IPS-20b (cell line): ENCODE measurements around the gene CTNND2.

Experiments
- H3K27ac ChIP-seq: one replicate; pipeline ENCODE4 v1.5.1; 2013; ENCODE audit warnings: low read length
- H3K27me3 ChIP-seq: 2 replicates; pipeline ENCODE4 v1.6.1; 2013; ENCODE audit warnings: mild to moderate bottlenecking, low read length, inconsistent platforms; ENCODE audit not compliant: insufficient read depth
- H3K36me3 ChIP-seq: 2 replicates; pipeline ENCODE4 v1.6.1; 2013; ENCODE audit warnings: low read depth, mild to moderate bottlenecking, inconsistent platforms, low read length, moderate library complexity; ENCODE audit not compliant: insufficient read depth
- H3K4me1 ChIP-seq: 2 replicates; pipeline ENCODE4 v1.6.1; 2013; ENCODE audit warnings: mild to moderate bottlenecking, control low read depth, inconsistent platforms, low read length, moderate library complexity; ENCODE audit not compliant: insufficient read depth
- H3K4me3 ChIP-seq: 2 replicates; pipeline ENCODE4 v1.5.1; 2013; ENCODE audit warnings: mild to moderate bottlenecking, low read length, inconsistent platforms
- H3K9ac ChIP-seq: 2 replicates; pipeline ENCODE4 v1.6.1; 2013; ENCODE audit warnings: low read depth, mild to moderate bottlenecking, inconsistent platforms, low read length, moderate library complexity
- H3K9me3 ChIP-seq: 2 replicates; pipeline ENCODE4 v1.6.1; 2013; ENCODE audit warnings: mild to moderate bottlenecking, low read depth, low read length, inconsistent platforms; ENCODE audit not compliant: insufficient read depth

CTNND2 gene

GRCh38 chr5:11482011-11482410 is 422.2 kb downstream of the CTNND2 start:
- no peaks in the 10 kb centered on the region for H3K27me3 ChIP-seq

GRCh38 chr5:11477786-11478185 is 426.5 kb downstream of the CTNND2 start:
- no peak overlapping the region for H3K27ac ChIP-seq
- H3K36me3 ChIP-seq, result no peaks in the 10 kb centered on the region
- H3K4me3 ChIP-seq, result no peak overlapping the region
- no peak overlapping the region for H3K9ac ChIP-seq
- H3K9me3 ChIP-seq, result no peaks in the 10 kb centered on the region
- H3K4me1 ChIP-seq, result no peaks in the 10 kb centered on the region
- no peaks in the 10 kb centered on the region for H3K27me3 ChIP-seq

More at GRCh38 chr5:11482011-11482410, 422.2 kb downstream of the CTNND2 start:
- H3K4me3 ChIP-seq, result no peak overlapping the region
- no peak overlapping the region for H3K27ac ChIP-seq
- no peaks in the 10 kb centered on the region for H3K9me3 ChIP-seq
- no peak overlapping the region for H3K9ac ChIP-seq
- H3K4me1 ChIP-seq, result no peaks in the 10 kb centered on the region
- no peaks in the 10 kb centered on the region for H3K36me3 ChIP-seq

- Histone ChIP-seq H3K27me3 (no peaks in the 10 kb centered on the region), H3K4me1 (no peaks in the 10 kb centered on the region), H3K9ac (no peak overlapping the region), H3K27ac (no peak overlapping the region), H3K4me3 (no peak overlapping the region), H3K9me3 (no peaks in the 10 kb centered on the region), H3K36me3 (no peaks in the 10 kb centered on the region)
These were observed 427.4 kb downstream of the CTNND2 start for GRCh38 chr5:11476866-11477265.

GRCh38 chr5:11468334-11469039 is 435.8 kb downstream of the CTNND2 start:
- H3K27me3 ChIP-seq, result no peaks in the 10 kb centered on the region
- H3K4me1 ChIP-seq, result no peaks in the 10 kb centered on the region
- H3K4me3 ChIP-seq, result no peak overlapping the region
- no peak overlapping the region for H3K27ac ChIP-seq
- no peaks in the 10 kb centered on the region for H3K9me3 ChIP-seq
- H3K36me3 ChIP-seq, result no peaks in the 10 kb centered on the region
- no peak overlapping the region for H3K9ac ChIP-seq

GRCh38 chr5:11467588-11467987 is 436.7 kb downstream of the CTNND2 start:
- no peak overlapping the region for H3K27ac ChIP-seq
- no peaks in the 10 kb centered on the region for H3K27me3 ChIP-seq
- no peak overlapping the region for H3K9ac ChIP-seq
- no peaks in the 10 kb centered on the region for H3K36me3 ChIP-seq
- no peak overlapping the region for H3K4me3 ChIP-seq
- H3K4me1 ChIP-seq, result no peaks in the 10 kb centered on the region
- H3K9me3 ChIP-seq, result no peaks in the 10 kb centered on the region

- no peaks in the 10 kb centered on the region for H3K9me3 ChIP-seq
- H3K4me3 ChIP-seq, result no peak overlapping the region
- H3K27me3 ChIP-seq, result no peaks in the 10 kb centered on the region
- no peaks in the 10 kb centered on the region for H3K36me3 ChIP-seq
- no peak overlapping the region for H3K9ac ChIP-seq
- no peaks in the 10 kb centered on the region for H3K4me1 ChIP-seq
- H3K27ac ChIP-seq, result no peak overlapping the region
These were observed 444.5 kb downstream of the CTNND2 start for GRCh38 chr5:11459716-11460115.

GRCh38 chr5:11455505-11455904 is 448.7 kb downstream of the CTNND2 start:
- Histone ChIP-seq H3K4me1 (no peaks in the 10 kb centered on the region), H3K27ac (no peak overlapping the region), H3K36me3 (no peaks in the 10 kb centered on the region), H3K9me3 (no peaks in the 10 kb centered on the region), H3K9ac (no peak overlapping the region), H3K4me3 (no peak overlapping the region), H3K27me3 (no peaks in the 10 kb centered on the region)

GRCh38 chr5:11452852-11453251 is 451.4 kb downstream of the CTNND2 start:
- Histone ChIP-seq H3K4me3 (no peak overlapping the region), H3K36me3 (no peaks in the 10 kb centered on the region), H3K4me1 (no peaks in the 10 kb centered on the region), H3K27me3 (no peaks in the 10 kb centered on the region), H3K9me3 (no peaks in the 10 kb centered on the region), H3K9ac (no peak overlapping the region), H3K27ac (no peak overlapping the region)

- no peaks in the 10 kb centered on the region for H3K27me3 ChIP-seq
- no peak overlapping the region for H3K27ac ChIP-seq
- H3K4me1 ChIP-seq, result no peaks in the 10 kb centered on the region
- no peak overlapping the region for H3K9ac ChIP-seq
- no peak overlapping the region for H3K4me3 ChIP-seq
- no peaks in the 10 kb centered on the region for H3K36me3 ChIP-seq
- no peaks in the 10 kb centered on the region for H3K9me3 ChIP-seq
These were observed 454.3 kb downstream of the CTNND2 start for GRCh38 chr5:11449966-11450365.

GRCh38 chr5:11449217-11449616 is 455.0 kb downstream of the CTNND2 start:
- H3K9ac ChIP-seq, result no peak overlapping the region
- no peak overlapping the region for H3K27ac ChIP-seq
- H3K36me3 ChIP-seq, result no peaks in the 10 kb centered on the region
- no peaks in the 10 kb centered on the region for H3K9me3 ChIP-seq
- H3K27me3 ChIP-seq, result no peaks in the 10 kb centered on the region
- no peak overlapping the region for H3K4me3 ChIP-seq
- H3K4me1 ChIP-seq, result no peaks in the 10 kb centered on the region

GRCh38 chr5:11443831-11444230 is 460.4 kb downstream of the CTNND2 start:
- Histone ChIP-seq H3K27ac (no peak overlapping the region), H3K9me3 (no peaks in the 10 kb centered on the region), H3K9ac (no peak overlapping the region), H3K27me3 (no peaks in the 10 kb centered on the region), H3K4me3 (no peak overlapping the region), H3K4me1 (no peaks in the 10 kb centered on the region), H3K36me3 (no peaks in the 10 kb centered on the region)

- no peak overlapping the region for H3K4me3 ChIP-seq
- no peak overlapping the region for H3K27ac ChIP-seq
- no peaks in the 10 kb centered on the region for H3K9me3 ChIP-seq
- H3K4me1 ChIP-seq, result no peaks in the 10 kb centered on the region
- no peaks in the 10 kb centered on the region for H3K36me3 ChIP-seq
- no peaks in the 10 kb centered on the region for H3K27me3 ChIP-seq
- H3K9ac ChIP-seq, result no peak overlapping the region
These were observed 472.1 kb downstream of the CTNND2 start for GRCh38 chr5:11432116-11432515.
